PC-9 (cell line): ENCODE data around the gene PRKG2. TPM values are rescaled to one million over a fixed set of nuclear protein-coding genes. Genes with fewer than 3 reads are reported as not detected.

Source experiments
- BruUV-seq: library from RNA; stranded (reverse); fragments of 400-500 nt; replicated peaks from 2 replicates; lab custom pipeline; 2021; lab: Mats Ljungman, UMichigan
- CTCF ChIA-PET: fragments of 300-600 bp; sonication (Branson Sonifier 250); formaldehyde crosslinking; loops from one replicate; lab custom pipeline; 2022; ENCODE audit warnings: antibody characterized with exemption; lab: Charles Lee
- POLR2A ChIA-PET: fragments of 300-600 bp; sonication (Branson Sonifier 250); formaldehyde crosslinking; loops from one replicate; lab custom pipeline; 2022; ENCODE audit warnings: antibody characterized with exemption; ENCODE audit not compliant: unreplicated experiment; lab: Charles Lee
- DNase-seq, 2 experiments: peaks; one replicate each; pipeline versions ENCODE4 v3.0.0 to v3.0.0-alpha.2; 2015 to 2022; ENCODE audit warnings: mixed read lengths in 1 of 2
- H2AFZ ChIP-seq: fragments of 200-600 bp; sonication (generic); 2 replicates; pipeline ENCODE4 v1.8.1; 2017; ENCODE audit warnings: antibody characterized with exemption
- H3F3A ChIP-seq: fragments of 200-600 bp; sonication (generic); 2 replicates; pipeline ENCODE4 v1.8.1; 2017; ENCODE audit warnings: antibody characterized with exemption, mild to moderate bottlenecking, low read depth; ENCODE audit not compliant: insufficient read depth
- H3K27ac ChIP-seq: fragments of 200-600 bp; sonication (generic); 2 replicates; pipeline ENCODE4 v1.6.1; 2016; ENCODE audit warnings: mixed run types
- H3K27me3 ChIP-seq: fragments of 200-600 bp; sonication (generic); 2 replicates; pipeline ENCODE4 v1.6.1; 2016; ENCODE audit warnings: low read depth, mixed run types; ENCODE audit not compliant: insufficient read depth
- H3K36me3 ChIP-seq: fragments of 200-600 bp; sonication (generic); 2 replicates; pipeline ENCODE4 v1.6.1; 2016; ENCODE audit warnings: low read depth, mixed run types
- H3K4me1 ChIP-seq: fragments of 200-600 bp; sonication (generic); replicated peaks from 2 replicates; pipeline ENCODE4 v1.6.1; 2016; ENCODE audit warnings: mixed run types; ENCODE audit not compliant: insufficient read depth
- H3K4me2 ChIP-seq: fragments of 200-600 bp; sonication (generic); 2 replicates; pipeline ENCODE4 v1.6.1; 2017; ENCODE audit warnings: mixed run types
- H3K4me3 ChIP-seq: fragments of 200-600 bp; sonication (generic); 2 replicates; pipeline ENCODE4 v1.6.1; 2016; ENCODE audit warnings: mixed run types
- H3K79me2 ChIP-seq: fragments of 200-600 bp; sonication (generic); 2 replicates; pipeline ENCODE4 v1.6.1; 2017; ENCODE audit warnings: low read depth, mixed run types
- H3K9me2 ChIP-seq: fragments of 200-600 bp; sonication (generic); 2 replicates; pipeline ENCODE4 v1.8.1; 2017; ENCODE audit warnings: mild to moderate bottlenecking; ENCODE audit not compliant: insufficient read depth
- H3K9me3 ChIP-seq: fragments of 200-600 bp; sonication (generic); 2 replicates; pipeline ENCODE4 v1.8.1; 2016; ENCODE audit warnings: low read depth; ENCODE audit not compliant: insufficient read depth
- H4K20me1 ChIP-seq: fragments of 200-600 bp; sonication (generic); 2 replicates; pipeline ENCODE4 v1.8.1; 2017; ENCODE audit not compliant: insufficient read depth
- CTCF ChIP-seq: fragments of 200-600 bp; sonication (generic); conservative IDR thresholded peaks from 2 replicates; pipeline ENCODE4 v1.6.1; 2017; ENCODE audit warnings: mixed run types, antibody characterized with exemption, mild to moderate bottlenecking, moderate library complexity
- EZH2 ChIP-seq: fragments of 200-600 bp; sonication (generic); IDR thresholded peaks from 2 replicates; pipeline ENCODE4 v1.8.0; 2017; ENCODE audit warnings: antibody characterized with exemption, low read depth
- intact Hi-C: fragments of 100-400 bp; cut with micrococcal nuclease; formaldehyde crosslinking; loops from one replicate; pipeline ENCODE4 v1.10.0; 2022; ENCODE audit not compliant: unreplicated experiment
- total RNA-seq: library from RNA; stranded (reverse); gene quantifications from 2 replicates; pipeline ENCODE4 v1.2.3, GENCODE V29; 2021

Gene PRKG2
- total RNA-seq, 1 experiment from 2014 or later = not detected

- no TSS peak for BruUV-seq
These were observed 3.1 kb downstream of the PRKG2 start for GRCh38 chr4:81211956-81212355.

GRCh38 chr4:81207828-81208227 is 7.2 kb downstream of the PRKG2 start:
- Histone ChIP-seq H3K9me3 (no peaks in the 10 kb centered on the region), H3K79me2 (no peaks in the 10 kb centered on the region), H3K27ac (peak overlapping the region; percentile 40; the same call in 1 of the 2 replicates), H3F3A (no peaks in the 10 kb centered on the region), H3K4me1 (peaks cover 11% of the 10 kb centered on the region), H3K9me2 (no peaks in the 10 kb centered on the region), H2AFZ (no peak overlapping the region), H3K27me3 (no peaks in the 10 kb centered on the region), H3K4me3 (no peak overlapping the region), H3K36me3 (no peaks in the 10 kb centered on the region), H3K4me2 (peak overlapping the region; percentile 32), H4K20me1 (no peaks in the 10 kb centered on the region)
- CTCF ChIA-PET = no interaction called here
- DNase-seq = peak in 1 of 2 experiments; percentile 73
- TF ChIP-seq EZH2 (no peak), CTCF (no peak)
- POLR2A ChIA-PET = no interaction called here
- intact Hi-C loops = no loop called here
- no TSS peak for BruUV-seq

More at GRCh38 chr4:81211956-81212355, 3.1 kb downstream of the PRKG2 start:
- ChIA-PET POLR2A (no interaction called here), CTCF (no interaction called here)
- no peak for DNase-seq
- Histone ChIP-seq H3K27ac (no peak overlapping the region), H3K4me2 (no peak overlapping the region), H4K20me1 (no peaks in the 10 kb centered on the region), H3K27me3 (no peaks in the 10 kb centered on the region), H3K36me3 (no peaks in the 10 kb centered on the region), H3K4me1 (peaks cover 11% of the 10 kb centered on the region), H3K9me3 (no peaks in the 10 kb centered on the region), H3K79me2 (no peaks in the 10 kb centered on the region), H2AFZ (no peak overlapping the region), H3K4me3 (no peak overlapping the region), H3F3A (no peaks in the 10 kb centered on the region), H3K9me2 (no peaks in the 10 kb centered on the region)
- TF ChIP-seq EZH2 (no peak), CTCF (no peak)
- intact Hi-C loops = no loop called here

DNA sequence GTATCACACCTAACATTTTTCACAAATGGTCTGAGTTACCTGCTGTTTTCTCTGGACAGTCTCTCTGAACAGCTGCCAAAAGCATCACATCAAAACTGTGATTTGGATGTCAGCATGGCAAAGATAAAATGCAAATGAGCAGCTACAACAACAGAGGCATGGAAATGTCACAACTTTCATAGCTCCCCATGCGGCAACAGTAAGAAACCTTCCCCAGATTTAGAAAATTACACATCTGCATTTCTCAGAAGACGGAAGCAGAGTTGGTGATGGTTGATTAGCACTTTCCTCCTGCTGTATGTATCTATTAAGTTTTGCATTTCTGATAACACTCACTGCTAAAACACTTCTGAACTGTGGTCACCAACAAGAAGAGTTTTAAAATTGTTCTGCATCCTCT is 9.7 kb downstream of the PRKG2 start:
- Histone ChIP-seq H3K27me3 (no peaks in the 10 kb centered on the region), H3F3A (no peaks in the 10 kb centered on the region), H3K4me2 (no peak overlapping the region), H3K9me2 (no peaks in the 10 kb centered on the region), H3K79me2 (no peaks in the 10 kb centered on the region), H2AFZ (no peak overlapping the region), H3K9me3 (no peaks in the 10 kb centered on the region), H3K36me3 (no peaks in the 10 kb centered on the region), H3K4me3 (no peak overlapping the region), H3K27ac (no peak overlapping the region), H4K20me1 (no peaks in the 10 kb centered on the region), H3K4me1 (peaks cover 11% of the 10 kb centered on the region)
- intact Hi-C loops = no loop called here
- no peak for TF ChIP-seq CTCF
- no peak for TF ChIP-seq EZH2
- no TSS peak for BruUV-seq
- DNase-seq = no peak
- POLR2A ChIA-PET = no interaction called here
- CTCF ChIA-PET = interaction anchor here (0.6 kb wide), 1 partner anchor 950 kb away, joined by 4 read pairs; no protein-coding TSS in a partner anchor
